Suprapubic skin (tissue), 4 donors: ENCODE data around the gene PDGFRB. TPM values are rescaled to one million over a fixed set of nuclear protein-coding genes. Genes with fewer than 3 reads are reported as not detected.

Experiments used
- DNase-seq, 2 donors: peaks; one replicate each; pipeline ENCODE4 v3.0.0-alpha.2; 2019; ENCODE audit warnings: low spot score in 2 of 2
- H3K27ac ChIP-seq: fragments of 200-600 bp; sonication (generic); one replicate; pipeline ENCODE4 v1.5.1; 2019
- H3K27me3 ChIP-seq: fragments of 200-600 bp; sonication (generic); one replicate; pipeline ENCODE4 v1.5.1; 2019
- H3K36me3 ChIP-seq: fragments of 200-600 bp; sonication (generic); one replicate; pipeline ENCODE4 v1.5.1; 2019
- H3K4me1 ChIP-seq: fragments of 200-600 bp; sonication (generic); one replicate; pipeline ENCODE4 v1.5.1; 2019
- H3K4me3 ChIP-seq: fragments of 200-600 bp; sonication (generic); one replicate; pipeline ENCODE4 v1.5.1; 2019; ENCODE audit warnings: mild to moderate bottlenecking
- H3K9me3 ChIP-seq: fragments of 200-600 bp; sonication (generic); one replicate; pipeline ENCODE4 v1.5.1; 2019
- EP300 ChIP-seq: sonication (generic); formaldehyde crosslinking; IDR thresholded peaks from one replicate; pipeline ENCODE4 v1.6.1; 2017; ENCODE audit warnings: antibody characterized with exemption
- POLR2A ChIP-seq, 2 donors: fragments of 450-650 bp; IDR thresholded peaks; one replicate each; pipeline ENCODE4 v1.6.1; 2017; ENCODE audit warnings: antibody characterized with exemption in 2 of 2, mild to moderate bottlenecking in 2 of 2, moderate library complexity in 2 of 2
- POLR2AphosphoS5 ChIP-seq, 3 donors: sonication (generic); formaldehyde crosslinking; IDR thresholded peaks; one replicate each; pipeline ENCODE4 v1.6.1; 2017; ENCODE audit warnings: antibody characterized with exemption in 3 of 3
- WGBS: methylation state at CpG from one replicate; pipeline ENCODE4 v1.1.5; 2018; 5-methylcytosine and 5-hydroxymethylcytosine counted together
- total RNA-seq, 4 donors: library from RNA; depleted of rRNA; stranded (reverse); fragments of >200 nt; gene quantifications; one replicate each; pipeline ENCODE4 v1.1.0, GENCODE V29; 2016
- TF ChIP-seq, protein P1 (sequence below), 2 donors: fragments of 200-600 bp in 1 of 2; fragments of 450-650 bp in 1 of 2; sonication (generic) in 1 of 2; IDR thresholded peaks; one replicate each; pipeline ENCODE4 v1.5.1; 2016 to 2019; ENCODE audit warnings: antibody characterized with exemption in 2 of 2, mild to moderate bottlenecking in 1 of 2, moderate library complexity in 1 of 2

PDGFRB gene
- total RNA-seq, 4 donors from 2014 or later, result 23.8 to 51.4 (median 43.9) TPM

DNA sequence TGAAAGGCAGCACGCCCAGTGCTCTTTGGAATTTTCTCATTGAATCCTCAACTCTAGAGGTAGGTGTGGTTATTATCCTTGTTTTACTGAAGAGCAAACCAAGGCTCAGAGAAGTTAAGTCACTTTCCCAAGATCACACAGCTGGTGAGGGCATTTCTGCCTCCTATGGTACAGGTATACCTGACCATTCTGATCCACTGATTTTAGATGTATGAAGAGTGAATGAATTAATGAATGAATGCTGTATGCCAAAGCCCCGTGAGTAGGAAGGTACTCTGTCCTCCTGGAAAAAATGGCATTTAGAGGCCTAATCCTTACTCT, 51.1 kb downstream of the PDGFRB start:
- H3K9me3 ChIP-seq, result no peaks in the 10 kb centered on the region
- TF ChIP-seq EP300 (no peak), POLR2AphosphoS5 (IDR thresholded peaks at IDR 0.05) (no peak), POLR2A (IDR thresholded peaks at IDR 0.05) (no peak)
- TF ChIP-seq, protein P1, sequence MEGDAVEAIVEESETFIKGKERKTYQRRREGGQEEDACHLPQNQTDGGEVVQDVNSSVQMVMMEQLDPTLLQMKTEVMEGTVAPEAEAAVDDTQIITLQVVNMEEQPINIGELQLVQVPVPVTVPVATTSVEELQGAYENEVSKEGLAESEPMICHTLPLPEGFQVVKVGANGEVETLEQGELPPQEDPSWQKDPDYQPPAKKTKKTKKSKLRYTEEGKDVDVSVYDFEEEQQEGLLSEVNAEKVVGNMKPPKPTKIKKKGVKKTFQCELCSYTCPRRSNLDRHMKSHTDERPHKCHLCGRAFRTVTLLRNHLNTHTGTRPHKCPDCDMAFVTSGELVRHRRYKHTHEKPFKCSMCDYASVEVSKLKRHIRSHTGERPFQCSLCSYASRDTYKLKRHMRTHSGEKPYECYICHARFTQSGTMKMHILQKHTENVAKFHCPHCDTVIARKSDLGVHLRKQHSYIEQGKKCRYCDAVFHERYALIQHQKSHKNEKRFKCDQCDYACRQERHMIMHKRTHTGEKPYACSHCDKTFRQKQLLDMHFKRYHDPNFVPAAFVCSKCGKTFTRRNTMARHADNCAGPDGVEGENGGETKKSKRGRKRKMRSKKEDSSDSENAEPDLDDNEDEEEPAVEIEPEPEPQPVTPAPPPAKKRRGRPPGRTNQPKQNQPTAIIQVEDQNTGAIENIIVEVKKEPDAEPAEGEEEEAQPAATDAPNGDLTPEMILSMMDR (IDR thresholded peaks at IDR 0.05), result no peak
- peaks cover 5% of the 10 kb centered on the region for H3K4me1 ChIP-seq
- H3K36me3 ChIP-seq, result no peaks in the 10 kb centered on the region
- H3K27ac ChIP-seq, result no peak overlapping the region
- no peak overlapping the region for H3K4me3 ChIP-seq
- no peak for DNase-seq
- no peaks in the 10 kb centered on the region for H3K27me3 ChIP-seq
- WGBS, result 94% methylated on average over 2 of the region's 2 CpGs

DNA sequence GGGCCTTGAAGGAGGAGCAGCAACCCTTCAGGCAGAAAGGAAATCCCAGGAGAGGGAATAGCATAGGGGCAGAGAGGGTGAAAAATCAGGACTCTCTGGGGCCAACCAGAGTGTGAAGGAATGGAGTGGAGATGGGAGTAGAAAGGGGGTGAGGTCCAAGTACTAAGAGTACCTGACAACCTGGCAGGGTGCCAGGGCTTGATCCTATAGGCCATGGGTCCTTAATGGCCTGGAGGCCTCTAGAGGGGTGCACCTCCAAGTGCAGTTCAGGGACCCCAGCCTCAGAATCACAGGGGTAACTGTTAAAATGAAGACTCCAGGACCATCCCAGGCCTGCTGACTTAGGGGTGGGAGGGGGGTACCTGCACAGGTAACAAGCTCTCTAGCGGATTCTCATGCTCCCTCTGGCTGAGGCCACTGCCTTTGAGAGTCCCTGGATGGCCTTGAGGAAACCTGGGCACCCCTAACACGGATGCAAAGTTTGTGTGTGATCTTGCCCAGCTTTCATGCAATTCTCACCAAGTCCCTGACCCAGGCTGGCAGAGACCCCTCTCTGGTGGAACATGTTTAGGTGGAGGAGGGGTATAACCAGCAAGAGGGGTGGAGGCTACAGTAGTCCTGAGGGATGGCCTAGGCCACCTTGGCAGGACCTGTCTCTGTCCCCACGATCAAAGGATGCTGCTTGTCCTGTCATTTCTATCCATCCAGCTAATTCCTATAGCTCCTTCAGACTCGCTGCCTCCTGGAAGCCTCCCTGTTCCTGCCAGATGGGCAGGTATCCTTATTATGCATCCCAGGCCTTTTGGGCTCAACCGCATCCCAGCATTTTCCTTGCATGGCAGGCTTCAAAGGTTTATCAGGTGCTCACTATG, 51.7 kb downstream of the PDGFRB start:
- 94% methylated on average over 5 of the region's 5 CpGs for WGBS
- Histone ChIP-seq H3K27ac (no peak overlapping the region), H3K4me1 (peaks cover 5% of the 10 kb centered on the region), H3K4me3 (no peak overlapping the region), H3K27me3 (no peaks in the 10 kb centered on the region), H3K9me3 (no peaks in the 10 kb centered on the region), H3K36me3 (no peaks in the 10 kb centered on the region)
- TF ChIP-seq EP300 (no peak), POLR2A (IDR thresholded peaks at IDR 0.05) (no peak), POLR2AphosphoS5 (IDR thresholded peaks at IDR 0.05) (no peak)
- TF ChIP-seq, protein P1 (IDR thresholded peaks at IDR 0.05), result no peak
- DNase-seq, result peak in 1 of 2 donors; percentile 72

DNA sequence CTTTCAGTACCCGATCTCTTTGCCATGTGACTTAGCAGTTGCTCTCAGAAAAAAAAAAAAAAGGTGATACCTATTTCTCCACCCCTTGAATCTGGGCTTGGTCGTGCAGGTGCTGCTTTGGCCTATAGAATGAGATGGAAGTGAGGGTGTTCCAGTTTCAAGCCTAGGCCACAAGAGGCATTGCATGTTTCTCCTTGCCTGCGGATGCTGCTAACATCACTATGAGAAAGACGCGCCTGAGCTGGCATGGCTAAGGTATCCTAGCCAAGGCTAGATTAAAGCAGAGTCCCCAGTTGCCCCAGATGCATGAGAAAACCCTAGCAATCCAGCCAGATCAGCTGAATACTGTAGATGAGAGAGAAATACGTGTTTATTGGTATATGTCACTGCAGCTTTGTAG, 54.6 kb downstream of the PDGFRB start:
- Histone ChIP-seq H3K36me3 (no peaks in the 10 kb centered on the region), H3K9me3 (no peaks in the 10 kb centered on the region), H3K27ac (no peak overlapping the region), H3K4me1 (no peaks in the 10 kb centered on the region), H3K4me3 (no peak overlapping the region), H3K27me3 (no peaks in the 10 kb centered on the region)
- 84% methylated on average over 6 of the region's 6 CpGs for WGBS
- peak in 1 of 2 donors; percentile 41 for DNase-seq
- TF ChIP-seq, protein P1 (IDR thresholded peaks at IDR 0.05), result no peak
- TF ChIP-seq EP300 (no peak), POLR2A (IDR thresholded peaks at IDR 0.05) (no peak), POLR2AphosphoS5 (IDR thresholded peaks at IDR 0.05) (no peak)

DNA sequence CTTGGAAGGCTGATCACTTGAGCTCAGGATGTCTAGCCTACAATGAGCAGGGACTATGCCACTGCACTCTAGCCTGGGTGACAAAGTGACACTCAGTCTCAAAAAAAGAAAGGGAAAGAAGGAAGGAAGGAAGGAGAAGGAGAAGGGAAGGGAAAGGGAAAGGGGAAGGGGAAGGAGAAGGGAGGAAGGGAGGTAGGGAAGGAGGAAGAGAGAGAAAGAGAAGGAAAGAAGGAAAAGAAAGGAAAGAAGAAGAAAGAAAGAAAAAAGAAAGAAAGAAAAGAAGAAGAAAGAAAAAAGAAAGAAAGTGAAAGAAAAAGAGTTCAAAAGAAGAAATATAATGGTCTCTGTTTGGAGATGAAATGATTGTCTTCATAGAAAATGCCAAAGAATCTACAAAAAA, 58.5 kb downstream of the PDGFRB start:
- Histone ChIP-seq H3K27me3 (no peaks in the 10 kb centered on the region), H3K4me1 (no peaks in the 10 kb centered on the region), H3K9me3 (no peaks in the 10 kb centered on the region), H3K27ac (no peak overlapping the region), H3K4me3 (no peak overlapping the region), H3K36me3 (no peaks in the 10 kb centered on the region)
- TF ChIP-seq POLR2A (IDR thresholded peaks at IDR 0.05), result no peak
- TF ChIP-seq EP300, result no peak
- TF ChIP-seq, protein P1 (IDR thresholded peaks at IDR 0.05), result no peak
- no peak for TF ChIP-seq POLR2AphosphoS5 (IDR thresholded peaks at IDR 0.05)
- DNase-seq, result no peak

DNA sequence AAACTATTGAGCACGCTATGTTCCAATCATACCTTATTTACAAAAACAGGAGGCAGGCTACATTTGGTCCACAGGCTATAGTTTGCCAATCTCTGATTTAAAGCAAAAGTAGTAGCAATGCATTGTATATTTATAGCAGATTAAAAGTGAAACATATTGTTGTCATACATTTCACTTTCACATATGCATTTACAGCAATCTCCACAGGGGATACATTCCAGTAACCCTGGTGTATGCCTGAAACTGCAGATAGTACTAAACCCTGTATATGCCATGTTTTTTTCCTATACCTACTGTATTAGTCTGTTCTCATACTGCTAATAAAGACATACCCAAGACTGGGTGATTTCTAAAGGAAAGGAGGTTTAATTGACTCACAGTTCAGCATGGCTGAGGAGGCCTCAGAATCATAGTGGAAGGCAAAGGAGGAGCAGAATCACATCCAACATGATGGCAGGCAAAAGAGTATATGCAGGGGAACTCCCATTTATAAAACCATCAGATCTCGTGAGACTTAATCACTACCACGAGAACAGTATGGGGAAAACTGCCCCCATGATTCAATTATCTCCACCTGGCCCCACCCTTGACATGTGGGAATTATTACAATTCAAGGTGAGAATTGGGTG, 63.4 kb downstream of the PDGFRB start:
- H3K27me3 ChIP-seq, result no peaks in the 10 kb centered on the region
- TF ChIP-seq POLR2AphosphoS5 (IDR thresholded peaks at IDR 0.05) (no peak), POLR2A (IDR thresholded peaks at IDR 0.05) (no peak), EP300 (no peak)
- TF ChIP-seq, protein P1 (IDR thresholded peaks at IDR 0.05), result no peak
- H3K36me3 ChIP-seq, result no peaks in the 10 kb centered on the region
- DNase-seq, result no peak
- WGBS, result 84% methylated on average over 3 of the region's 3 CpGs
- H3K27ac ChIP-seq, result no peak overlapping the region
- no peaks in the 10 kb centered on the region for H3K9me3 ChIP-seq
- no peaks in the 10 kb centered on the region for H3K4me1 ChIP-seq
- H3K4me3 ChIP-seq, result no peak overlapping the region
